Naive thymus-derived CD4-positive, alpha-beta T cell (primary cell): Measurements from ENCODE around the gene DHX8. TPM values are rescaled to one million over a fixed set of nuclear protein-coding genes. Genes with fewer than 3 reads are reported as not detected.
A peak's percentile ranks its signal among the peaks of the same experiment; 100 is the strongest.
"Not testable (repeated sequence)": the region's sequence is repeated elsewhere in the genome, so short reads cannot be mapped to it uniquely, and the experiment has no call there.

Experiments used
- ATAC-seq: fragments of 150-1000 bp; cut with Tn5 transposase; 2 replicates; pipeline ENCODE4 v1.10.0; 2021; ENCODE audit warnings: mild to moderate bottlenecking, moderate library complexity
- CTCF ChIA-PET: fragments of 350-600 bp; sonication (Branson Sonifier 250); formaldehyde crosslinking; loops from one replicate; lab custom pipeline; 2021; ENCODE audit warnings: antibody characterized with exemption; lab: Charles Lee
- POLR2A ChIA-PET: fragments of 350-600 bp; sonication (Branson Sonifier 250); formaldehyde crosslinking; loops from one replicate; lab custom pipeline; 2021; ENCODE audit warnings: antibody characterized with exemption, inconsistent platforms; lab: Charles Lee
- DNase-seq, 9 donors: peaks; one replicate each; pipeline versions ENCODE4 v3.0.0 to v3.0.0-alpha.2; 2020 to 2022; ENCODE audit warnings: mixed read lengths in 1 of 9
- H3K27ac ChIP-seq: one replicate; pipeline ENCODE4 v1.7.0; 2013; ENCODE audit warnings: mild to moderate bottlenecking, low read depth, low read length, moderate library complexity
- H3K27me3 ChIP-seq, 2 donors: one replicate each; pipeline ENCODE4 v1.7.0; 2013; ENCODE audit warnings: low read length in 2 of 2, mild to moderate bottlenecking in 2 of 2, moderate library complexity in 2 of 2; ENCODE audit not compliant: control insufficient read depth in 2 of 2, insufficient read depth in 2 of 2
- H3K36me3 ChIP-seq, 3 experiments: 1 replicate in 2 of 3; 2 replicates in 1 of 3; pipeline ENCODE4 v1.7.0; 2013; ENCODE audit warnings: low read length in 3 of 3, mild to moderate bottlenecking in 3 of 3, moderate library complexity in 1 of 3; ENCODE audit not compliant: insufficient read depth in 3 of 3, control insufficient read depth in 2 of 3
- H3K4me1 ChIP-seq, 2 donors: one replicate each; pipeline ENCODE4 v1.7.0; 2013; ENCODE audit warnings: low read length in 2 of 2, mild to moderate bottlenecking in 2 of 2, moderate library complexity in 1 of 2; ENCODE audit not compliant: control insufficient read depth in 2 of 2, insufficient read depth in 2 of 2
- H3K4me3 ChIP-seq: 2 replicates; pipeline ENCODE4 v1.7.0; 2013; ENCODE audit warnings: mild to moderate bottlenecking, low read length
- H3K9me3 ChIP-seq, 3 experiments: 1 replicate in 2 of 3; 2 replicates in 1 of 3; pipeline ENCODE4 v1.7.0; 2013; ENCODE audit warnings: low read length in 3 of 3; ENCODE audit not compliant: control insufficient read depth in 2 of 3
- H3K27ac Mint-ChIP-seq, 9 donors: one replicate each; pipeline ENCODE4 v1.8.0; 2020 to 2022; ENCODE audit warnings: mixed read lengths in 9 of 9, mild to moderate bottlenecking in 8 of 9, moderate library complexity in 5 of 9, inconsistent platforms in 2 of 9
- H3K27me3 Mint-ChIP-seq, 5 donors: one replicate each; pipeline ENCODE4 v1.8.0; 2021 to 2022; ENCODE audit warnings: mixed read lengths in 5 of 5, mild to moderate bottlenecking in 1 of 5
- H3K36me3 Mint-ChIP-seq, 5 donors: one replicate each; pipeline ENCODE4 v1.8.0; 2020 to 2022; ENCODE audit warnings: mixed read lengths in 5 of 5, mild to moderate bottlenecking in 3 of 5, inconsistent platforms in 1 of 5
- H3K4me1 Mint-ChIP-seq, 7 donors: one replicate each; pipeline ENCODE4 v1.8.0; 2020 to 2022; ENCODE audit warnings: mixed read lengths in 7 of 7, mild to moderate bottlenecking in 3 of 7, inconsistent platforms in 1 of 7
- H3K4me3 Mint-ChIP-seq, 10 donors: one replicate each; pipeline ENCODE4 v1.8.0; 2020 to 2022; ENCODE audit warnings: mild to moderate bottlenecking in 10 of 10, mixed read lengths in 10 of 10, moderate library complexity in 6 of 10, inconsistent platforms in 2 of 10
- H3K9me3 Mint-ChIP-seq, 11 donors: one replicate each; pipeline ENCODE4 v1.8.0; 2020 to 2022; ENCODE audit warnings: mixed read lengths in 11 of 11, mild to moderate bottlenecking in 4 of 11, inconsistent platforms in 1 of 11, moderate library complexity in 1 of 11
- intact Hi-C, 2 donors: fragments of 100-400 bp; cut with micrococcal nuclease; formaldehyde crosslinking; loops; one replicate each; pipeline ENCODE4 v1.15.1; 2023
- polyA plus RNA-seq, 2 donors: library from polyadenylated mRNA; unstranded; fragments of 300-500 nt; fragmentation: Illumina TruSeq; gene quantifications; one replicate each; pipeline ENCODE4 v1.2.3, GENCODE V29; 2021
- total RNA-seq, 6 experiments: library from RNA in 5 of 6; stranded (reverse) in 5 of 6; gene quantifications; 1 replicate in 5 of 6; 2 replicates in 1 of 6; pipeline ENCODE4 v1.2.3 and lab custom pipeline; 2021 to 2026

Gene DHX8
- total and polyA plus RNA-seq, 7 experiments from 2014 or later: 23.5 to 93.4 (median 69.1) TPM

- CTCF ChIA-PET: interaction anchor here (0.6 to 0.7 kb wide), 2 partner anchors 86 to 563 kb away, joined by 4 read pairs; no protein-coding TSS in a partner anchor
- POLR2A ChIA-PET: interaction anchor here (1.1 kb wide), 1 partner anchor 10 kb away, joined by 3 read pairs; no protein-coding TSS in a partner anchor
- H3K27ac Mint-ChIP-seq: no peak overlapping the region
Observed at GRCh38 chr17:43479948-43480347, 3.8 kb upstream of the DHX8 start.

GRCh38 chr17:43482103-43483012 lies 1.4 kb upstream of the DHX8 start:
- DNase-seq: no peak
- Histone ChIP-seq H3K4me1 (peaks cover 21 to 26% of the 10 kb centered on the region in 2 donors), H3K27me3 (no peaks in the 10 kb centered on the region), H3K4me3 (no peak overlapping the region), H3K9me3 (no peaks in the 10 kb centered on the region), H3K36me3 (peaks cover 0 to 6% (median 0%) of the 10 kb centered on the region in 3 experiments), H3K27ac (peak overlapping the region; percentile 66)
- intact Hi-C loops: loop anchor here (1.0 to 10.0 kb wide), 21 partner anchors 64 to 1680 kb away; partner anchors contain the start of genes ARL4D (in 2 of the 2), BECN1 (in 2 of the 2), BRCA1 (in 2 of the 2) and RPL27 (in 2 of the 2)
- peaks cover 0 to 1% (median 0%) of the 10 kb centered on the region in 11 donors for H3K9me3 Mint-ChIP-seq
- no peak for ATAC-seq
- ChIA-PET POLR2A (interaction anchor here (0.6 to 6.1 kb wide), 8 partner anchors 17 to 311 kb away, joined by 4 to 78 read pairs (median 43); partner anchors contain the start of genes ARL4D and NBR1), CTCF (interaction anchor here (0.7 to 4.9 kb wide), 6 partner anchors 79 to 658 kb away, joined by 3 to 85 read pairs (median 4); partner anchors contain the start of genes ARL4D and VAT1)
- peak overlapping the region in 3 of 9 donors; percentile 28 to 59 (median 55) for H3K27ac Mint-ChIP-seq
- no peaks in the 10 kb centered on the region for H3K27me3 Mint-ChIP-seq
- no peak overlapping the region for H3K4me3 Mint-ChIP-seq
- H3K36me3 Mint-ChIP-seq: peaks cover 0 to 4% (median 0%) of the 10 kb centered on the region in 5 donors
- peaks cover 19 to 41% (median 32%) of the 10 kb centered on the region in 7 donors for H3K4me1 Mint-ChIP-seq

More at GRCh38 chr17:43479948-43480347, 3.8 kb upstream of the DHX8 start:
- Mint-ChIP-seq H3K27me3 (no peaks in the 10 kb centered on the region), H3K4me1 (peaks cover 9 to 18% (median 12%) of the 10 kb centered on the region in 7 donors), H3K36me3 (peaks cover 0 to 4% (median 0%) of the 10 kb centered on the region in 5 donors), H3K9me3 (peaks cover 0 to 1% (median 0%) of the 10 kb centered on the region in 11 donors), H3K4me3 (no peak overlapping the region)
- intact Hi-C loops: loop anchor here (5.0 to 10.0 kb wide), 4 partner anchors 265 to 1682 kb away; partner anchors contain the start of genes TMEM101 (in 2 of the 2), TMEM106A (in 2 of the 2), HEXIM2 (in 1 of the 2) and RPL27 (in 1 of the 2)
- Histone ChIP-seq H3K4me3 (no peak overlapping the region), H3K4me1 (peaks cover 10% of the 10 kb centered on the region in 2 donors), H3K27me3 (no peaks in the 10 kb centered on the region), H3K36me3 (peaks cover 0 to 6% (median 0%) of the 10 kb centered on the region in 3 experiments), H3K27ac (no peak overlapping the region), H3K9me3 (no peaks in the 10 kb centered on the region)
- DNase-seq (no peak), ATAC-seq (no peak)

- no peaks in the 10 kb centered on the region for H3K9me3 Mint-ChIP-seq
- H3K4me1 ChIP-seq: peaks cover 5 to 12% of the 10 kb centered on the region in 2 donors
- no peaks in the 10 kb centered on the region for H3K9me3 ChIP-seq
- H3K36me3 ChIP-seq: peaks cover 16 to 54% (median 39%) of the 10 kb centered on the region in 3 experiments
- intact Hi-C loops: no loop called here
- H3K4me3 ChIP-seq: no peak overlapping the region
- ChIA-PET CTCF (interaction anchor here (0.6 kb wide), 1 partner anchor 361 kb away, joined by 3 read pairs; no protein-coding TSS in a partner anchor), POLR2A (no interaction called here)
- ATAC-seq (no peak), DNase-seq (no peak)
- no peak overlapping the region for H3K27ac ChIP-seq
- H3K27me3 Mint-ChIP-seq: no peaks in the 10 kb centered on the region
- H3K27me3 ChIP-seq: no peaks in the 10 kb centered on the region
- peak overlapping the region in 1 of 9 donors; percentile 48 for H3K27ac Mint-ChIP-seq
- no peak overlapping the region for H3K4me3 Mint-ChIP-seq
- H3K4me1 Mint-ChIP-seq: peaks cover 3 to 31% (median 24%) of the 10 kb centered on the region in 7 donors
- peaks cover 16 to 42% (median 31%) of the 10 kb centered on the region in 5 donors for H3K36me3 Mint-ChIP-seq
Observed at GRCh38 chr17:43490621-43491020, 6.8 kb downstream of the DHX8 start.

GRCh38 chr17:43509440-43509839 lies 25.7 kb downstream of the DHX8 start:
- intact Hi-C loops, H3K4me3 Mint-ChIP-seq, H3K9me3 ChIP-seq, H3K4me1 Mint-ChIP-seq, H3K27ac ChIP-seq, H3K27me3 ChIP-seq, H3K4me1 ChIP-seq, CTCF ChIA-PET, ATAC-seq, DNase-seq, H3K4me3 ChIP-seq, H3K9me3 Mint-ChIP-seq, H3K27me3 Mint-ChIP-seq, H3K27ac Mint-ChIP-seq, POLR2A ChIA-PET: not testable (repeated sequence)
- H3K36me3 ChIP-seq: peaks cover 20 to 94% (median 35%) of the 10 kb centered on the region in 3 experiments
- H3K36me3 Mint-ChIP-seq: peaks cover 11 to 60% (median 32%) of the 10 kb centered on the region in 5 donors

GRCh38 chr17:43511199-43511598 lies 27.4 kb downstream of the DHX8 start:
- H3K4me3 ChIP-seq, intact Hi-C loops, H3K4me1 Mint-ChIP-seq, POLR2A ChIA-PET, CTCF ChIA-PET, H3K9me3 Mint-ChIP-seq, ATAC-seq, H3K27me3 Mint-ChIP-seq, DNase-seq, H3K4me1 ChIP-seq, H3K9me3 ChIP-seq, H3K27ac Mint-ChIP-seq, H3K27me3 ChIP-seq, H3K4me3 Mint-ChIP-seq, H3K27ac ChIP-seq: not testable (repeated sequence)
- H3K36me3 Mint-ChIP-seq: peaks cover 8 to 52% (median 28%) of the 10 kb centered on the region in 5 donors
- peaks cover 15 to 91% (median 20%) of the 10 kb centered on the region in 3 experiments for H3K36me3 ChIP-seq

GRCh38 chr17:43515656-43516055 lies 31.9 kb downstream of the DHX8 start:
- CTCF ChIA-PET: no interaction called here
- POLR2A ChIA-PET: no interaction called here

More at GRCh38 chr17:43515656-43516055, 31.9 kb downstream of the DHX8 start:
- no peak overlapping the region for H3K27ac ChIP-seq
- H3K4me3 ChIP-seq: no peak overlapping the region
- Mint-ChIP-seq H3K4me3 (no peak overlapping the region), H3K36me3 (peaks cover 12 to 56% (median 34%) of the 10 kb centered on the region in 5 donors), H3K4me1 (peaks cover 0 to 4% (median 0%) of the 10 kb centered on the region in 7 donors), H3K27me3 (no peaks in the 10 kb centered on the region), H3K9me3 (no peaks in the 10 kb centered on the region), H3K27ac (no peak overlapping the region)
- H3K4me1 ChIP-seq: no peaks in the 10 kb centered on the region
- H3K27me3 ChIP-seq: no peaks in the 10 kb centered on the region
- intact Hi-C loops: no loop called here
- H3K9me3 ChIP-seq: no peaks in the 10 kb centered on the region
- ATAC-seq (no peak), DNase-seq (no peak)
- H3K36me3 ChIP-seq: peaks cover 7 to 92% (median 15%) of the 10 kb centered on the region in 3 experiments
